NB4 (cell line): Measurements from ENCODE around the gene DICER1.

Experiments
- CTCF ChIP-seq: IDR thresholded peaks from one replicate; pipeline ENCODE4 v1.5.1; 2012; ENCODE audit warnings: low read depth, low read length
- MAX ChIP-seq: IDR thresholded peaks from 2 replicates; pipeline ENCODE4 v1.6.1; 2011; ENCODE audit warnings: low read depth, low read length
- MYC ChIP-seq: IDR thresholded peaks from 2 replicates; pipeline ENCODE4 v1.6.1; 2011; ENCODE audit warnings: low read depth, low read length
- POLR2A ChIP-seq: IDR thresholded peaks from 2 replicates; pipeline ENCODE4 v1.6.1; 2011; ENCODE audit warnings: mild to moderate bottlenecking; ENCODE audit not compliant: insufficient read length; ENCODE audit errors: extremely low read depth

GRCh38 chr14:95102680-95103044 lies 54.7 kb downstream of the DICER1 start:
- TF ChIP-seq CTCF (no peak), POLR2A (no peak), MYC (no peak), MAX (no peak)
